H1 (cell line): ENCODE measurements around the gene ACBD6. TPM values are rescaled to one million over a fixed set of nuclear protein-coding genes. Genes with fewer than 3 reads are reported as not detected.

Experiments
- CBX8 ChIP-seq: fragments of 300-800, 300-1000 bp; sonication (generic); IDR thresholded peaks from 2 replicates; pipeline ENCODE4 v1.7.1; 2016; ENCODE audit warnings: low read depth, low read length, borderline replicate concordance
- FOSL1 ChIP-seq: IDR thresholded peaks from 2 replicates; pipeline ENCODE4 v1.6.1; 2011; ENCODE audit warnings: mild to moderate bottlenecking, low read depth, low read length, moderate library complexity; ENCODE audit not compliant: insufficient read depth
- HDAC2 ChIP-seq, 2 experiments: fragments of 300-600 bp in 1 of 2; sonication (generic) in 1 of 2; IDR thresholded peaks; 2 replicates each; pipeline ENCODE4 v1.6.1; 2011 to 2012; ENCODE audit warnings: low read depth in 2 of 2, low read length in 2 of 2, mild to moderate bottlenecking in 2 of 2, moderate library complexity in 2 of 2, borderline replicate concordance in 1 of 2, inconsistent platforms in 1 of 2
- JUND ChIP-seq: IDR thresholded peaks from 2 replicates; pipeline ENCODE4 v1.6.1; 2011; ENCODE audit warnings: mild to moderate bottlenecking, improper control_type of control experiment, low read length
- POLR2AphosphoS5 ChIP-seq: IDR thresholded peaks from 2 replicates; pipeline ENCODE4 v1.6.1; 2011; ENCODE audit warnings: low read depth, low read length
- RNF2 ChIP-seq: fragments of 200-900, 300-1000 bp; sonication (generic); IDR thresholded peaks from 2 replicates; pipeline ENCODE4 v1.7.1; 2016; ENCODE audit warnings: borderline replicate concordance, low read depth, mild to moderate bottlenecking, antibody characterized with exemption, low read length; ENCODE audit not compliant: poor library complexity, severe bottlenecking; ENCODE audit errors: missing control alignments
- SUZ12 ChIP-seq: fragments of 200-600 bp; sonication (generic); IDR thresholded peaks from 2 replicates; pipeline ENCODE4 v1.6.1; 2012; ENCODE audit warnings: mild to moderate bottlenecking, inconsistent platforms, low read length, moderate library complexity, mixed read lengths
- polyA plus RNA-seq, 7 experiments: library from polyadenylated mRNA; depleted of rRNA in 3 of 7; stranded (reverse) in 5 of 7; unstranded in 2 of 7; fragments of >200 nt in 5 of 7; fragments of 200-250 nt in 2 of 7; gene quantifications; 1 replicate in 5 of 7; 2 replicates in 1 of 7; 4 replicates in 1 of 7; pipeline versions ENCODE4 v1.2.1 to v1.2.3, GENCODE V29; 2011 to 2013; ENCODE audit warnings: missing spikeins in 2 of 7, mixed read lengths in 2 of 7
- total RNA-seq: library from RNA; stranded (reverse); fragmentation: NEBNext Ultra II Directional; extraction: Animal tissue kit (Norgen Biotek cat#: 25700); gene quantifications from 2 replicates; pipeline ENCODE4 v1.2.1, GENCODE V29; 2021

ACBD6 gene
- total and polyA plus RNA-seq, 2 of the 8 experiments (the other 6 are each of a cell fraction or from before 2014, with no cell fraction given), result 52.0 to 67.7 TPM

GRCh38 chr1:180256341-180257027 lies 245.9 kb downstream of the ACBD6 start (continued):
- TF ChIP-seq SUZ12, result no peak
- no peak for TF ChIP-seq RNF2
- no peak for TF ChIP-seq POLR2AphosphoS5
- TF ChIP-seq FOSL1, result no peak
- TF ChIP-seq CBX8, result no peak
- no peak for TF ChIP-seq JUND
- no peak for TF ChIP-seq HDAC2 (IDR thresholded peaks at IDR 0.05; ENCODE audit: borderline replicate concordance in 1 of 2, low read depth in 2 of 2, low read length in 2 of 2)
